HepG2 (cell line): Measurements from ENCODE around the gene SERPINB1. TPM values are rescaled to one million over a fixed set of nuclear protein-coding genes. Genes with fewer than 3 reads are reported as not detected.

Experiments used
- AHDC1 ChIP-seq: sonication (generic); formaldehyde crosslinking; IDR thresholded peaks from 2 replicates; pipeline ENCODE4 v1.5.1; 2020; ENCODE audit warnings: mild to moderate bottlenecking, missing genetic modification reagents, borderline replicate concordance
- CBFB ChIP-seq: sonication (generic); formaldehyde crosslinking; IDR thresholded peaks from 2 replicates; pipeline ENCODE4 v1.4.0; 2020; ENCODE audit warnings: missing genetic modification reagents
- CCDC6 ChIP-seq: sonication (generic); formaldehyde crosslinking; IDR thresholded peaks from 2 replicates; pipeline ENCODE4 v1.8.1; 2022; ENCODE audit warnings: mild to moderate bottlenecking, missing genetic modification reagents, moderate library complexity
- EP300 ChIP-seq, 3 experiments: sonication (generic) in 1 of 3; formaldehyde crosslinking in 1 of 3; IDR thresholded peaks; 2 replicates each; pipeline versions ENCODE4 v1.5.1 to v1.6.1; 2011 to 2020; ENCODE audit warnings: low read depth in 2 of 3, low read length in 2 of 3, borderline replicate concordance in 1 of 3, improper control_type of control experiment in 1 of 3, mild to moderate bottlenecking in 1 of 3, missing genetic modification reagents in 1 of 3, moderate library complexity in 1 of 3
- ETV5 ChIP-seq: IDR thresholded peaks from 2 replicates; pipeline ENCODE4 v1.6.1; 2018; ENCODE audit warnings: missing biosample characterization, missing genetic modification reagents, inconsistent platforms, borderline replicate concordance
- KLF13 ChIP-seq: sonication (generic); formaldehyde crosslinking; IDR thresholded peaks from 2 replicates; pipeline ENCODE4 v1.4.0; 2020; ENCODE audit warnings: mild to moderate bottlenecking, missing genetic modification reagents
- NFYB ChIP-seq: sonication (generic); formaldehyde crosslinking; IDR thresholded peaks from 2 replicates; pipeline ENCODE4 v1.4.0; 2020; ENCODE audit warnings: missing genetic modification reagents
- NR2C2 ChIP-seq: sonication (generic); formaldehyde crosslinking; IDR thresholded peaks from 2 replicates; pipeline ENCODE4 v1.4.0; 2020; ENCODE audit warnings: missing genetic modification reagents, mild to moderate bottlenecking, moderate library complexity, borderline replicate concordance
- PHB2 ChIP-seq: fragments of 450-650 bp; IDR thresholded peaks from 2 replicates; pipeline ENCODE4 v1.6.1; 2018; ENCODE audit not compliant: partially characterized antibody
- SMAD3 ChIP-seq: sonication (generic); formaldehyde crosslinking; IDR thresholded peaks from 2 replicates; pipeline ENCODE4 v1.4.0; 2020; ENCODE audit warnings: missing genetic modification reagents
- SRY ChIP-seq: sonication (generic); formaldehyde crosslinking; IDR thresholded peaks from 2 replicates; pipeline ENCODE4 v1.8.0; 2022; ENCODE audit warnings: mild to moderate bottlenecking, missing genetic modification reagents
- WIZ ChIP-seq: sonication (generic); formaldehyde crosslinking; IDR thresholded peaks from 2 replicates; pipeline ENCODE4 v1.5.1; 2020; ENCODE audit warnings: mild to moderate bottlenecking, missing genetic modification reagents
- ZNF224 ChIP-seq: sonication (generic); formaldehyde crosslinking; IDR thresholded peaks from 2 replicates; pipeline ENCODE4 v1.5.0; 2020; ENCODE audit warnings: mild to moderate bottlenecking, missing genetic modification reagents
- ZNF225 ChIP-seq: sonication (generic); formaldehyde crosslinking; IDR thresholded peaks from 2 replicates; pipeline ENCODE4 v1.4.0; 2020; ENCODE audit warnings: mild to moderate bottlenecking, missing genetic modification reagents
- ZNF646 ChIP-seq: sonication (generic); formaldehyde crosslinking; IDR thresholded peaks from 2 replicates; pipeline ENCODE4 v1.9.0; 2021; ENCODE audit warnings: mild to moderate bottlenecking, missing genetic modification reagents
- ZNF780A ChIP-seq: sonication (generic); formaldehyde crosslinking; IDR thresholded peaks from 2 replicates; pipeline ENCODE4 v1.8.0; 2022; ENCODE audit warnings: mild to moderate bottlenecking, missing genetic modification reagents, moderate library complexity
- polyA plus RNA-seq, 8 experiments: library from polyadenylated mRNA; depleted of rRNA in 3 of 8; stranded (reverse) in 7 of 8; unstranded in 1 of 8; fragments of >200 nt; fragmentation: Illumina TruSeq in 4 of 8; extraction: Trizol in 4 of 8; gene quantifications; 2 replicates each; pipeline versions ENCODE4 v1.2.1 to v1.2.3, GENCODE V29; 2011 to 2016; ENCODE audit warnings: low read depth in 4 of 8, missing spikeins in 1 of 8, mixed read lengths in 1 of 8; ENCODE audit not compliant: insufficient read depth in 1 of 8
- total RNA-seq, 5 experiments: library from RNA; depleted of rRNA; stranded (reverse); fragments of >200 nt; fragmentation: Illumina TruSeq; extraction: Trizol; gene quantifications; 2 replicates each; pipeline ENCODE4 v1.2.3, GENCODE V29; 2016; ENCODE audit warnings: low read depth in 1 of 5

The SERPINB1 gene
- total and polyA plus RNA-seq, 2 of the 13 experiments (the other 11 are each of a cell fraction or from before 2014, with no cell fraction given) = 41.4 to 60.5 TPM

GRCh38 chr6:2841264-2842138 lies at the start of gene SERPINB1 (continued):
- TF ChIP-seq ZNF646 (peak; percentile 40; the same call in 1 of the 2 replicates), PHB2 (no peak), NR2C2 (CRISPR knock-in tag) (peak; percentile 87), ETV5 (peak; percentile 97), SMAD3 (CRISPR knock-in tag) (peak; percentile 21; the same call in 1 of the 2 replicates), ZNF780A (CRISPR knock-in tag) (no peak), ZNF225 (CRISPR knock-in tag) (0 out of 2 replicates have a peak, but pooled peaks have one; percentile 79), CBFB (CRISPR knock-in tag) (peak; percentile 85), AHDC1 (peak; percentile 76; the same call in 1 of the 2 replicates), CCDC6 (CRISPR knock-in tag) (peak; percentile 81; the same call in 1 of the 2 replicates), KLF13 (CRISPR knock-in tag) (no peak), EP300 (IDR thresholded peaks at IDR 0.05; ENCODE audit: low read depth in 2 of 2, low read length in 2 of 2) (peak; percentile 70 to 77), EP300 (CRISPR knock-in tag; IDR thresholded peaks at IDR 0.05; ENCODE audit: borderline replicate concordance) (peak; percentile 55; the same call in 1 of the 2 replicates), ZNF224 (no peak), WIZ (CRISPR knock-in tag) (no peak; the same call in 1 of the 2 replicates), NFYB (CRISPR knock-in tag) (0 out of 2 replicates have a peak, but pooled peaks have one; percentile 16), SRY (CRISPR knock-in tag) (peak; percentile 95)
